Motor neuron (in vitro differentiated cells): ENCODE measurements around the gene SBNO2. TPM values are rescaled to one million over a fixed set of nuclear protein-coding genes. Genes with fewer than 3 reads are reported as not detected.
A peak's percentile ranks its signal among the peaks of the same experiment; 100 is the strongest.

Experiments used
- ATAC-seq, 8 experiments: fragments of 200-7000 bp; cut with Tn5 transposase; replicated peaks in 6 of 8; 2 replicates each; pipeline ENCODE4 v1.8.0; 2021; ENCODE audit warnings: mild to moderate bottlenecking in 8 of 8, moderate library complexity in 8 of 8
- H3K27ac ChIP-seq, 2 donors: fragments of 250-450 bp; sonication (Bioruptor Pico); 2 replicates each; pipeline ENCODE4 v1.9.0; 2021; ENCODE audit warnings: antibody characterized with exemption in 2 of 2, mild to moderate bottlenecking in 2 of 2, moderate library complexity in 1 of 2
- H3K4me1 ChIP-seq, 2 donors: fragments of 250-450 bp; sonication (Bioruptor Pico); replicated peaks in 1 of 2; 2 replicates each; pipeline ENCODE4 v1.6.1; 2021; ENCODE audit warnings: antibody characterized with exemption in 2 of 2, mild to moderate bottlenecking in 2 of 2, moderate library complexity in 1 of 2
- H3K4me3 ChIP-seq, 5 donors: fragments of 250-450 bp; sonication (Bioruptor Pico); 2 replicates each; pipeline ENCODE4 v1.9.0; 2021; ENCODE audit warnings: antibody characterized with exemption in 5 of 5, mild to moderate bottlenecking in 5 of 5, moderate library complexity in 4 of 5
- WGBS, 10 experiments: fragments of 450-650 bp; shearing (Covaris generic); methylation state at CpG; one replicate each; pipeline ENCODE4 v1.0.0; 2022; 5-methylcytosine and 5-hydroxymethylcytosine counted together
- in situ Hi-C, 9 experiments: fragments of 400-800 bp; cut with MboI; loops; one replicate each; pipeline ENCODE4 v1.15.0; 2021; ENCODE audit warnings: low sequenced_read_pairs in 9 of 9, low pct_unique_long_range_greater_than_20kb in 2 of 9; ENCODE audit not compliant: unreplicated experiment in 9 of 9
- total RNA-seq, 8 experiments: library from RNA; unstranded; fragments of 300-600 nt; gene quantifications; 2 replicates each; pipeline versions ENCODE4 v1.2.3 to v1.2.4, GENCODE V29; 2022

SBNO2 gene
- total RNA-seq = 10 to 100 TPM in 6 of 8 experiments, 1 to 10 TPM in 2; 5.6 to 54.9 (median 22.5) TPM

- peak within 1 kb of the TSS; percentile 76 to 100 (median 92) for H3K4me3 ChIP-seq
- ATAC-seq = peak; percentile 12 to 60 (median 40)
- WGBS, 10 experiments = 75 to 100% (median 90%) methylated on average over 1 to 12 of the region's 84 CpGs; no CpG with 5 or more reads in 3 of the 10 experiments
- H3K4me1 ChIP-seq = peaks cover 26 to 39% of the 10 kb centered on the region in 2 donors
- H3K27ac ChIP-seq = peak within 1 kb of the TSS; percentile 78 to 84
- in situ Hi-C loops = loop anchor here in 1 of 9 experiments (10.0 kb wide), 1 partner anchor 59 kb away; no protein-coding TSS in a partner anchor
Measured at GRCh38 chr19:1173845-1174809, at the start of gene SBNO2. Gene SBNO2 (minus strand): TSS chr19:1174268. CDS start chr19:1154276, 19,992 bp downstream.

GRCh38 chr19:1223018-1223855 is 49.2 kb upstream of the SBNO2 start:
- in situ Hi-C loops = no loop called here
- H3K27ac ChIP-seq = no peak overlapping the region
- WGBS, 10 experiments = 65 to 92% (median 90%) methylated on average over 4 to 10 of the region's 48 CpGs; no CpG with 5 or more reads in 7 of the 10 experiments
- H3K4me1 ChIP-seq = peaks cover 6 to 7% of the 10 kb centered on the region in 2 donors
- peak in 6 of 8 experiments; percentile 6 to 30 (median 17) for ATAC-seq
- H3K4me3 ChIP-seq = no peak overlapping the region

GRCh38 chr19:1222394-1222793 is 48.3 kb upstream of the SBNO2 start:
- H3K4me1 ChIP-seq = peaks cover 7 to 10% of the 10 kb centered on the region in 2 donors
- WGBS, 10 experiments = no CpG with 5 or more reads among the region's 14 CpGs
- in situ Hi-C loops = no loop called here
- peak overlapping the region in 1 of 2 donors; percentile 25 for H3K27ac ChIP-seq
- ATAC-seq = no peak
- H3K4me3 ChIP-seq = no peak overlapping the region

GRCh38 chr19:1221904-1222255 is 47.8 kb upstream of the SBNO2 start:
- peak in 2 of 8 experiments; percentile 0 to 2 for ATAC-seq
- in situ Hi-C loops = no loop called here
- Histone ChIP-seq H3K27ac (peak overlapping the region in 1 of 2 donors; percentile 25), H3K4me3 (no peak overlapping the region), H3K4me1 (peaks cover 7 to 14% of the 10 kb centered on the region in 2 donors)
- WGBS, 10 experiments = 95% methylated on average over 4 of the region's 22 CpGs; no CpG with 5 or more reads in 9 of the 10 experiments

- peak overlapping the region in 1 of 2 donors; percentile 22 for H3K27ac ChIP-seq
- peak; percentile 31 to 70 (median 58) for ATAC-seq
- 40 to 100% (median 84%) methylated on average over 1 to 7 of the region's 38 CpGs; no CpG with 5 or more reads in 6 of the 10 experiments for WGBS, 10 experiments
- no peak overlapping the region for H3K4me3 ChIP-seq
- in situ Hi-C loops = no loop called here
- peaks cover 7 to 16% of the 10 kb centered on the region in 2 donors for H3K4me1 ChIP-seq
Measured at GRCh38 chr19:1220976-1221903, 47.2 kb upstream of the SBNO2 start.

- Histone ChIP-seq H3K4me3 (no peak overlapping the region), H3K27ac (no peak overlapping the region), H3K4me1 (peaks cover 9 to 16% of the 10 kb centered on the region in 2 donors)
- in situ Hi-C loops = no loop called here
- ATAC-seq = peak in 1 of 8 experiments; percentile 53
- 68 to 97% methylated on average over 5 to 7 of the region's 33 CpGs; no CpG with 5 or more reads in 8 of the 10 experiments for WGBS, 10 experiments
Measured at GRCh38 chr19:1220477-1220930, 46.4 kb upstream of the SBNO2 start.

GRCh38 chr19:1219786-1220476 is 45.9 kb upstream of the SBNO2 start:
- H3K27ac ChIP-seq = no peak overlapping the region
- H3K4me3 ChIP-seq = no peak overlapping the region
- no peak for ATAC-seq
- peaks cover 11 to 18% of the 10 kb centered on the region in 2 donors for H3K4me1 ChIP-seq
- in situ Hi-C loops = no loop called here
- WGBS, 10 experiments = 100% methylated on average over 1 to 3 of the region's 19 CpGs; no CpG with 5 or more reads in 8 of the 10 experiments

GRCh38 chr19:1218751-1219567 is 44.9 kb upstream of the SBNO2 start:
- H3K27ac ChIP-seq = no peak overlapping the region
- no peak overlapping the region for H3K4me3 ChIP-seq
- peaks cover 21 to 28% of the 10 kb centered on the region in 2 donors for H3K4me1 ChIP-seq
- in situ Hi-C loops = no loop called here
- ATAC-seq = no peak
- 67 to 100% methylated on average over 1 of the region's 37 CpGs; no CpG with 5 or more reads in 8 of the 10 experiments for WGBS, 10 experiments

- in situ Hi-C loops = no loop called here
- Histone ChIP-seq H3K27ac (peak overlapping the region in 1 of 2 donors; percentile 1), H3K4me1 (peaks cover 26 to 30% of the 10 kb centered on the region in 2 donors), H3K4me3 (no peak overlapping the region)
- WGBS, 10 experiments = 71 to 100% (median 87%) methylated on average over 1 to 6 of the region's 15 CpGs; no CpG with 5 or more reads in 4 of the 10 experiments
- ATAC-seq = peak in 2 of 8 experiments; percentile 1 to 4
Measured at GRCh38 chr19:1217366-1217765, 43.3 kb upstream of the SBNO2 start.

GRCh38 chr19:1216756-1217155 is 42.7 kb upstream of the SBNO2 start:
- H3K4me1 ChIP-seq = peaks cover 23 to 29% of the 10 kb centered on the region in 2 donors
- in situ Hi-C loops = no loop called here
- H3K4me3 ChIP-seq = no peak overlapping the region
- H3K27ac ChIP-seq = no peak overlapping the region
- ATAC-seq = no peak
- WGBS, 10 experiments = 60 to 93% (median 83%) methylated on average over 1 to 8 of the region's 12 CpGs; no CpG with 5 or more reads in 5 of the 10 experiments
